Measurements from ENCODE around the gene PDE2A. TPM values are rescaled to one million over a fixed set of nuclear protein-coding genes. Genes with fewer than 3 reads are reported as not detected.

The PDE2A gene
- total and polyA plus RNA-seq, 2 of the 4 experiments (the other 2 are of a cell fraction) = 0.02 TPM; not detected in 1

- H3K23ac ChIP-seq (ENCODE audit: low read depth, low read length) = no peak overlapping the region
- H4K5ac ChIP-seq (ENCODE audit: low read depth, low read length) = no peak overlapping the region
- WGBS, 2 experiments (ENCODE audit: extremely low coverage in 2 of 2, insufficient read length in 1 of 2) = no CpG with 5 or more reads among the region's 5 CpGs
- peak overlapping the region; percentile 11 for H2AK9ac ChIP-seq (replicated peaks; ENCODE audit: low read depth, low read length, poor library complexity)
- no peak overlapping the region for H2BK5ac ChIP-seq (ENCODE audit: low read depth, low read length, poor library complexity, severe bottlenecking)
- no peak overlapping the region for H3K4ac ChIP-seq (ENCODE audit: low read depth, low read length)
- no peak overlapping the region for H2BK20ac ChIP-seq (ENCODE audit: low read depth, low read length)
- peaks cover 64% of the 10 kb centered on the region for H3K27me3 ChIP-seq (ENCODE audit: control insufficient read depth, insufficient read depth, low read length)
- H3K18ac ChIP-seq (ENCODE audit: low read depth, low read length) = no peak overlapping the region
- no peak overlapping the region for H2BK120ac ChIP-seq (ENCODE audit: low read depth, low read length)
- no peaks in the 10 kb centered on the region for H4K20me1 ChIP-seq (ENCODE audit: insufficient read depth, low read length)
- H3K27ac ChIP-seq (ENCODE audit: insufficient read depth, low read length) = no peak overlapping the region
- no peak overlapping the region for H2AK5ac ChIP-seq (ENCODE audit: low read depth, low read length)
- no peaks in the 10 kb centered on the region for H3K79me1 ChIP-seq (ENCODE audit: low read depth in 1 of 2, low read length in 2 of 2)
- CTCF ChIA-PET = no interaction called here
- no peak overlapping the region for H2AFZ ChIP-seq (replicated peaks; ENCODE audit: low read length, poor library complexity)
- H3K9me3 ChIP-seq (ENCODE audit: control insufficient read depth, insufficient read depth, low read length) = peaks cover 3% of the 10 kb centered on the region; the same call in 1 of the 2 replicates
- H3K56ac ChIP-seq (ENCODE audit: extremely low read depth, insufficient read depth, low read length) = no peak overlapping the region
- no peak overlapping the region for H3K14ac ChIP-seq (replicated peaks; ENCODE audit: low read depth, low read length)
- no peak for TF ChIP-seq MAFK (IDR thresholded peaks at IDR 0.05; ENCODE audit: low read depth, low read length)
- TF ChIP-seq RFX5 (IDR thresholded peaks at IDR 0.05; ENCODE audit: low read depth, low read length) = no peak
- TF ChIP-seq, protein P1, sequence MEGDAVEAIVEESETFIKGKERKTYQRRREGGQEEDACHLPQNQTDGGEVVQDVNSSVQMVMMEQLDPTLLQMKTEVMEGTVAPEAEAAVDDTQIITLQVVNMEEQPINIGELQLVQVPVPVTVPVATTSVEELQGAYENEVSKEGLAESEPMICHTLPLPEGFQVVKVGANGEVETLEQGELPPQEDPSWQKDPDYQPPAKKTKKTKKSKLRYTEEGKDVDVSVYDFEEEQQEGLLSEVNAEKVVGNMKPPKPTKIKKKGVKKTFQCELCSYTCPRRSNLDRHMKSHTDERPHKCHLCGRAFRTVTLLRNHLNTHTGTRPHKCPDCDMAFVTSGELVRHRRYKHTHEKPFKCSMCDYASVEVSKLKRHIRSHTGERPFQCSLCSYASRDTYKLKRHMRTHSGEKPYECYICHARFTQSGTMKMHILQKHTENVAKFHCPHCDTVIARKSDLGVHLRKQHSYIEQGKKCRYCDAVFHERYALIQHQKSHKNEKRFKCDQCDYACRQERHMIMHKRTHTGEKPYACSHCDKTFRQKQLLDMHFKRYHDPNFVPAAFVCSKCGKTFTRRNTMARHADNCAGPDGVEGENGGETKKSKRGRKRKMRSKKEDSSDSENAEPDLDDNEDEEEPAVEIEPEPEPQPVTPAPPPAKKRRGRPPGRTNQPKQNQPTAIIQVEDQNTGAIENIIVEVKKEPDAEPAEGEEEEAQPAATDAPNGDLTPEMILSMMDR (conservative IDR thresholded peaks at IDR 0.05; ENCODE audit: low read depth, low read length) = no peak
- TF ChIP-seq CHD1 (IDR thresholded peaks at IDR 0.05; ENCODE audit: low read depth, low read length) = no peak
- no peak for TF ChIP-seq RCOR1 (IDR thresholded peaks at IDR 0.05; ENCODE audit: insufficient replicate concordance, low read length)
- no peaks in the 10 kb centered on the region for H3K36me3 ChIP-seq (ENCODE audit: control insufficient read depth, insufficient read depth, low read length)
- no TSS peak for BruUV-seq (replicated peaks)
- dilution Hi-C loops (cut with HindIII; ENCODE audit: low sequenced_read_pairs, unreplicated experiment) (no loop called here), intact Hi-C loops (cut with micrococcal nuclease) (no loop called here), in situ Hi-C loops (cut with MboI; ENCODE audit: low sequenced_read_pairs) (no loop called here)
- H2BK15ac ChIP-seq (ENCODE audit: low read depth, low read length) = no peak overlapping the region
- H3K9ac ChIP-seq (ENCODE audit: low read depth, low read length) = no peak overlapping the region
- H3K4me1 ChIP-seq (ENCODE audit: control insufficient read depth, insufficient read depth, low read length) = no peaks in the 10 kb centered on the region
- POLR2A ChIA-PET (ENCODE audit: unreplicated experiment) = no interaction called here
- no peak for ATAC-seq (ENCODE audit: low read depth)
- H3K9me1 ChIP-seq (ENCODE audit: insufficient read depth, low read length) = no peaks in the 10 kb centered on the region
- H4K8ac ChIP-seq (ENCODE audit: low read depth in 2 of 2, low read length in 2 of 2) = no peak overlapping the region
- H3K4me2 ChIP-seq (ENCODE audit: low read depth, low read length) = no peak overlapping the region
- DNase-seq = no peak
- H4K91ac ChIP-seq (ENCODE audit: insufficient read depth, low read depth, low read length) = no peak overlapping the region
- H3K4me3 ChIP-seq (ENCODE audit: insufficient read depth, low read depth, low read length) = no peak overlapping the region
Observed at GRCh38 chr11:72578566-72578965, 95.7 kb downstream of the PDE2A start.

Data from IMR-90 (cell line).